SK-N-SH treated with all-trans-retinoic acid at 6 μM for 48 hours (cell line): ENCODE data around the gene CLMN.
A peak's percentile ranks its signal among the peaks of the same experiment; 100 is the strongest.

ENCODE experiments used
- ATAC-seq: fragments of 200-7000 bp; cut with Tn5 transposase; 3 replicates; pipeline ENCODE4 v1.9.1; 2020; ENCODE audit warnings: mild to moderate bottlenecking, moderate library complexity
- ARNTL ChIP-seq: fragments of 450-650 bp; formaldehyde crosslinking; IDR thresholded peaks from 2 replicates; pipeline ENCODE4 v1.5.0; 2020; ENCODE audit warnings: low read depth, mild to moderate bottlenecking, moderate library complexity, borderline replicate concordance
- BACH2 ChIP-seq: fragments of 250-450 bp; sonication (Bioruptor Pico); IDR thresholded peaks from 2 replicates; pipeline ENCODE4 v1.9.0; 2021; ENCODE audit warnings: mild to moderate bottlenecking, borderline replicate concordance
- CREB5 ChIP-seq: fragments of 250-450 bp; sonication (Bioruptor Pico); IDR thresholded peaks from 2 replicates; pipeline ENCODE4 v1.5.1; 2020; ENCODE audit warnings: low read depth, mild to moderate bottlenecking, moderate library complexity
- CSDC2 ChIP-seq: fragments of 250-450 bp; sonication (Bioruptor Pico); IDR thresholded peaks from 2 replicates; pipeline ENCODE4 v1.5.0; 2020; ENCODE audit warnings: mild to moderate bottlenecking, moderate library complexity
- GLIS3 ChIP-seq: fragments of 250-450 bp; sonication (Bioruptor Pico); IDR thresholded peaks from 2 replicates; pipeline ENCODE4 v1.5.0; 2020; ENCODE audit warnings: mild to moderate bottlenecking, moderate library complexity
- OSR1 ChIP-seq: fragments of 250-450 bp; sonication (Bioruptor Pico); IDR thresholded peaks from 2 replicates; pipeline ENCODE4 v1.8.0; 2022; ENCODE audit warnings: moderate library complexity, mild to moderate bottlenecking, inconsistent platforms
- PATZ1 ChIP-seq: fragments of 250-450 bp; sonication (Bioruptor Pico); IDR thresholded peaks from 2 replicates; pipeline ENCODE4 v1.8.0; 2020; ENCODE audit warnings: mild to moderate bottlenecking, moderate library complexity, borderline replicate concordance
- POU6F1 ChIP-seq: fragments of 250-450 bp; sonication (Bioruptor Pico); IDR thresholded peaks from 2 replicates; pipeline ENCODE4 v1.8.0; 2021; ENCODE audit warnings: low read depth, mild to moderate bottlenecking, moderate library complexity, borderline replicate concordance
- PPARA ChIP-seq: fragments of 250-450 bp; sonication (Bioruptor Pico); IDR thresholded peaks from 2 replicates; pipeline ENCODE4 v1.5.0; 2020; ENCODE audit warnings: mild to moderate bottlenecking, borderline replicate concordance
- RARB ChIP-seq: fragments of 250-450 bp; sonication (Bioruptor Pico); IDR thresholded peaks from 2 replicates; pipeline ENCODE4 v1.8.0; 2021; ENCODE audit warnings: mild to moderate bottlenecking, moderate library complexity
- SNAI2 ChIP-seq: fragments of 250-450 bp; sonication (Bioruptor Pico); IDR thresholded peaks from 2 replicates; pipeline ENCODE4 v1.5.0; 2020; ENCODE audit warnings: mild to moderate bottlenecking, moderate library complexity
- TCF4 ChIP-seq: fragments of 250-450 bp; sonication (Bioruptor Pico); IDR thresholded peaks from 2 replicates; pipeline ENCODE4 v1.8.0; 2021; ENCODE audit warnings: mild to moderate bottlenecking, moderate library complexity, borderline replicate concordance
- TSHZ2 ChIP-seq: fragments of 250-450 bp; sonication (Bioruptor Pico); IDR thresholded peaks from 2 replicates; pipeline ENCODE4 v1.5.0; 2020; ENCODE audit warnings: mild to moderate bottlenecking, moderate library complexity
- ZC3H10 ChIP-seq: fragments of 250-450 bp; sonication (Bioruptor Pico); IDR thresholded peaks from 2 replicates; pipeline ENCODE4 v1.5.1; 2021; ENCODE audit warnings: mild to moderate bottlenecking, moderate library complexity
- ZFP3 ChIP-seq: fragments of 250-450 bp; sonication (Bioruptor Pico); IDR thresholded peaks from 2 replicates; pipeline ENCODE4 v1.5.0; 2020; ENCODE audit warnings: mild to moderate bottlenecking, moderate library complexity
- ZFP30 ChIP-seq: fragments of 450-650 bp; formaldehyde crosslinking; IDR thresholded peaks from 2 replicates; pipeline ENCODE4 v1.5.0; 2022; ENCODE audit warnings: mild to moderate bottlenecking, moderate library complexity
- ZNF565 ChIP-seq: fragments of 450-650 bp; formaldehyde crosslinking; conservative IDR thresholded peaks from 2 replicates; pipeline ENCODE4 v1.5.0; 2020; ENCODE audit warnings: low read depth, mild to moderate bottlenecking, moderate library complexity
- ZNF8 ChIP-seq: fragments of 450-650 bp; formaldehyde crosslinking; IDR thresholded peaks from 2 replicates; pipeline ENCODE4 v1.5.0; 2020; ENCODE audit warnings: mild to moderate bottlenecking, moderate library complexity
- TF ChIP-seq, protein P1 (sequence below): fragments of 250-450 bp; sonication (Bioruptor Pico); IDR thresholded peaks from 2 replicates; pipeline ENCODE4 v1.5.1; 2021; ENCODE audit warnings: mild to moderate bottlenecking, moderate library complexity

CLMN gene

DNA sequence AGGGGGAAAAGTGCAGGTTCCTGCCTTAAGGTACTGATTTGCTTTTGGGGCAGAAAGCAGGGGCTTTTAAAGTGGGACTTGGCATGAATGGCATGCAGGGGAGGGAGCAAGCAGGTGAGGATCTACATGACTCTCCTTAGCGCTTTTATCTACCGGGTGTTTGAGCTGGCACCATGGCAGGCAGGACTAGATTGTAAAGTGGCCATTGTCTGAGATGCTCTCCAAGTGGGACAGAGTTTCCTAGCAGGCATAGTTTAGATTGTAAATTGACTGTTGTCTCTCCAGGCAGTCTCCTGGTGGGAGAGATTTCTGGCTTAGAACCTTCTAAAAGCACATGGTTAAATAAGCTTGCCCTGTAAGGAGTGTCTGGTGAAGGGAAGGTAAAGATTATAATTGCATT lies 157.1 kb downstream of the CLMN start (continued):
- TF ChIP-seq TCF4 (CRISPR knock-in tag), result no peak

- TF ChIP-seq PATZ1 (CRISPR knock-in tag) (peak; percentile 71; the same call in 1 of the 2 replicates), PPARA (CRISPR knock-in tag) (no peak), TSHZ2 (0 out of 2 replicates have a peak, but pooled peaks have one; percentile 44), POU6F1 (no peak), ZFP3 (0 out of 2 replicates have a peak, but pooled peaks have one; percentile 39)
- peak; percentile 92 for ATAC-seq
These were observed 162.2 kb downstream of the CLMN start, which contains the start of gene DICER1 for GRCh38 chr14:95157327-95158189. TSS of gene DICER1 (minus strand) at chr14:95157529. CDS start at chr14:95133458, 24,071 bp downstream.

GRCh38 chr14:95157048-95157326 lies 162.7 kb downstream of the CLMN start:
- TF ChIP-seq ZNF565 (CRISPR knock-in tag) (no peak), POU6F1 (no peak), RARB (CRISPR knock-in tag) (no peak), BACH2 (CRISPR knock-in tag) (no peak), OSR1 (CRISPR knock-in tag) (no peak), TCF4 (CRISPR knock-in tag) (no peak), SNAI2 (CRISPR knock-in tag) (no peak), GLIS3 (no peak), ZC3H10 (CRISPR knock-in tag) (no peak), ZFP3 (no peak), ZFP30 (CRISPR knock-in tag) (no peak), ARNTL (no peak), TSHZ2 (no peak), CREB5 (CRISPR knock-in tag) (no peak), CSDC2 (CRISPR knock-in tag) (no peak), ZNF8 (no peak), PATZ1 (CRISPR knock-in tag) (no peak)
- TF ChIP-seq, protein P1, sequence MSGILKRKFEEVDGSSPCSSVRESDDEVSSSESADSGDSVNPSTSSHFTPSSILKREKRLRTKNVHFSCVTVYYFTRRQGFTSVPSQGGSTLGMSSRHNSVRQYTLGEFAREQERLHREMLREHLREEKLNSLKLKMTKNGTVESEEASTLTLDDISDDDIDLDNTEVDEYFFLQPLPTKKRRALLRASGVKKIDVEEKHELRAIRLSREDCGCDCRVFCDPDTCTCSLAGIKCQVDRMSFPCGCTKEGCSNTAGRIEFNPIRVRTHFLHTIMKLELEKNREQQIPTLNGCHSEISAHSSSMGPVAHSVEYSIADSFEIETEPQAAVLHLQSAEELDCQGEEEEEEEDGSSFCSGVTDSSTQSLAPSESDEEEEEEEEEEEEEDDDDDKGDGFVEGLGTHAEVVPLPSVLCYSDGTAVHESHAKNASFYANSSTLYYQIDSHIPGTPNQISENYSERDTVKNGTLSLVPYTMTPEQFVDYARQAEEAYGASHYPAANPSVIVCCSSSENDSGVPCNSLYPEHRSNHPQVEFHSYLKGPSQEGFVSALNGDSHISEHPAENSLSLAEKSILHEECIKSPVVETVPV (CRISPR knock-in tag), result no peak
- ATAC-seq, result peak; percentile 45
